Ishikawa (cell line): ENCODE data around the gene MRPS16.

Source experiments
- CEBPB ChIP-seq: IDR thresholded peaks from 2 replicates; pipeline ENCODE4 v1.6.1; 2012
- CREB1 ChIP-seq: IDR thresholded peaks from 2 replicates; pipeline ENCODE4 v1.6.1; 2012; ENCODE audit warnings: low read depth
- EP300 ChIP-seq: IDR thresholded peaks from 2 replicates; pipeline ENCODE4 v1.6.1; 2012; ENCODE audit warnings: borderline replicate concordance
- FOXM1 ChIP-seq: IDR thresholded peaks from 2 replicates; pipeline ENCODE4 v1.6.1; 2012; ENCODE audit warnings: low read depth, borderline replicate concordance
- TAF1 ChIP-seq: IDR thresholded peaks from 2 replicates; pipeline ENCODE4 v1.6.1; 2012; ENCODE audit warnings: low read depth, mild to moderate bottlenecking
- YY1 ChIP-seq: IDR thresholded peaks from 2 replicates; pipeline ENCODE4 v1.6.1; 2012; ENCODE audit warnings: low read depth
- ZBTB7A ChIP-seq: IDR thresholded peaks from 2 replicates; pipeline ENCODE4 v1.6.1; 2012; ENCODE audit warnings: low read depth

DNA sequence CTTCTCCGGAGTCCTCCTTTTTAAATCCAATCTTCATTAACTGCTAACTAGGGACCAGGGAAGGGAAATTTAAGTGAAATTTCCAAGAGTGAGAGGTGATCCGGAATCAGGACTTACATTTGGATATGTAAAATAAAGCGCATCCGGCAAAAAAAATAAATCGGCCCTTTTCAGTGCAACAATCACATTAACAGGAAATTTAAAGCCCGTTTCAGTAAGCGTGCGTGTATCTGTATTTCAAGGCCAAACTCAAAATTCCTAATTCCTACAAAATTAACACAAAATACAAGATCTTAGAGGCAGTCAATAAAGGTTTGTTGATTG, 6.2 kb downstream of the MRPS16 start:
- TF ChIP-seq EP300, result no peak
- no peak for TF ChIP-seq ZBTB7A
- TF ChIP-seq FOXM1, result no peak
- no peak for TF ChIP-seq CEBPB
- TF ChIP-seq YY1, result no peak
- TF ChIP-seq CREB1, result no peak
- no peak for TF ChIP-seq TAF1
